Erythroblast (primary cell): ENCODE data around the gene ADM5.

Experiments
- DNase-seq, 2 experiments: peaks; one replicate each; lab custom pipeline; 2025; lab: John Stamatoyannopoulos, UW
- GATA1 ChIP-seq: IDR thresholded peaks from 2 replicates; pipeline ENCODE4 v1.6.1; 2011; ENCODE audit warnings: low read depth, mild to moderate bottlenecking, control low read depth, low read length, moderate library complexity
- POLR2A ChIP-seq: IDR thresholded peaks from 2 replicates; pipeline ENCODE4 v1.6.1; 2011; ENCODE audit warnings: mild to moderate bottlenecking, low read length

Gene ADM5, protein sequence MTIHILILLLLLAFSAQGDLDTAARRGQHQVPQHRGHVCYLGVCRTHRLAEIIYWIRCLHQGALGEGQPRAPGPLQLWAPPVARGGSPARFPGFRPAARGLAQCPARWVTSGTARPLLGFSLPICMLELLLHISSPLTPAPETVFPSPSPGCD

DNA sequence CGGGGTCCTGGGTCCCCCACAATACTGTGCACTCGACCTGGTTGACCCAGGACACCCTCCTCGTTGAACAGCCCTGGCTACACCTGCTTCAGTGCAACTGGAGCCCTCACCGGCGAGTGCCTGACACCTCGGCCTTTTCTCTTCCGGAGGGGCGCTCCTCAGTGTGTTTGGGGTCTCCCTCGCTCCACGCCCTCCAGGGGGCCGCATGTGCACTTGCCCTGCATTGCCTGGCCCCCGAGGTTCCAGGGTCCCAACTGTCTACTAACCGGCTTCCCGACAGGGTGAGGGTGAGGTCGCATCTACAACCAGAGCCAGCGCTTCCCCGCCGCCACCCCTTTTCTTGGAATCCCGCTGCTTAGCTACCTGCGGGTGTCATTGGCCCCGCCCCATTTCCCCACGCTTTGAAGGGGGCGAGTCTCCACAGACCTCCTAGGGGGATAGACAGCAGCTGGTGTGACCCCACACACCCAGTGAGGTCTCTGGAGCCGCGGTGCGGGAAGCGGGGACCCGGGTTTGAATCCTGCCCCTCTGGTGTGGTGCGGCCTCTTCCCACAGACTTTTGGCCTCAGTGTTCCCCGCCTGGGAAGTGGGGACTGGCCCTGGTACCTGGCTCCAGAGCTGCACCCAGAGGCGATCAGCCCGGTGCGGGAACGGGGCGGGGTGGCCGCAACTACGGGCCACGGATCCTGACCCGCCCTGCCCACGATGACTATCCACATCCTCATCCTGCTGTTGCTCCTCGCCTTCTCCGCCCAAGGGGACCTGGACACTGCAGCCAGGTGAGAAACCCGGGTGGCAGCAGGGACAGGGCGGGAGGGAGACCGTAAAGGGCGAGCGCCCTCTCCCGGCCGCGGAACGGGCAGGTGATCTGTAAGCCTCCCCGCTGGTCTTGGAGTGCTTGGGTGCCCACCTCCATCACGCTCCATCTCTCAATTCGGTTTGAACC lies at the start of gene ADM5:
TSS of gene ADM5 (plus strand) at position 462 of the 946 bp plus-strand sequence. CDS start at position 706, 244 bp downstream.
- DNase-seq, result no peak
- TF ChIP-seq GATA1 (no peak), POLR2A (no peak)

DNA sequence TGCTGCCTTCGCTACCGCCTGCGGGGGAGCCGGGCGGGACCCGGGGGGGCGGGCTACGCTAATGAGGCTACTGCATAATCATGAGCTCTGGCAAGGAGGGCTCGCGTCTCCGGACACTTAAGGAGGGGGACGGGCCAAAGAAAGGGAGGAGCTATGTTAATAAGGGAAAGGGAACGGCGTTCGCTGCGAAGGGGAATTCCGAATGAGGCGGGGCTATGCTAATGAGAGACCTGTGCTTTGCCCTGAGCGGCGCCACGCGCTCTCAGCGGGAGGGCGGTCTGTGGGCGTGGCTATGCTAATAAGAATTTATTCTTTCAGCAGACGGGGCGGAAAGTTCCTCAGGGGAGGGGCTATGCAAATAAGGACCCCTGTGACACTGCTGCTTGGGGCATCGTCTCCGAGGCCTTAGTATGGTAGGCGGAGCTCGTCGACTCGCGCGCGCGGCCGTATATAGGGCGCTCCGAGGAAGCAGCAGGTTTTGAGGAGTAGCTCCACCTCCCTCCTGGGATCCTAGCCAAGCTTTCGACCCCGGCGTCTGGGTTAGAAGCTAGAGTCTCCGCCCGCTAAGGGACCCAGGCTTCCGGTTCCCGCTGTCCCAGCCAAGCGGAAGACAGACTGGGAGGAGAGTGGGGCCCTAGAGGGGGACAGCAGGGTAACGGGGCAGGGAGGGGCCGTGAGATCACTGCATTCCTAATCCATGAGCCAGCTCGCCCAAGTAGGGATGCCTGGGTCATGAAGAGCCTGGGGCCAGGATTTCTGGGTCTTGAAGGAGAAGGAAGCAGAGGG lies 49.1 kb upstream of the ADM5 start, which contains the start of gene RRAS:
TSS of gene RRAS (minus strand) at position 31 of the 786 bp plus-strand sequence. CDS start 45 bp downstream, outside the sequence.
- TF ChIP-seq GATA1, result no peak
- peak; percentile 91 for TF ChIP-seq POLR2A
- DNase-seq, result peak; percentile 100

DNA sequence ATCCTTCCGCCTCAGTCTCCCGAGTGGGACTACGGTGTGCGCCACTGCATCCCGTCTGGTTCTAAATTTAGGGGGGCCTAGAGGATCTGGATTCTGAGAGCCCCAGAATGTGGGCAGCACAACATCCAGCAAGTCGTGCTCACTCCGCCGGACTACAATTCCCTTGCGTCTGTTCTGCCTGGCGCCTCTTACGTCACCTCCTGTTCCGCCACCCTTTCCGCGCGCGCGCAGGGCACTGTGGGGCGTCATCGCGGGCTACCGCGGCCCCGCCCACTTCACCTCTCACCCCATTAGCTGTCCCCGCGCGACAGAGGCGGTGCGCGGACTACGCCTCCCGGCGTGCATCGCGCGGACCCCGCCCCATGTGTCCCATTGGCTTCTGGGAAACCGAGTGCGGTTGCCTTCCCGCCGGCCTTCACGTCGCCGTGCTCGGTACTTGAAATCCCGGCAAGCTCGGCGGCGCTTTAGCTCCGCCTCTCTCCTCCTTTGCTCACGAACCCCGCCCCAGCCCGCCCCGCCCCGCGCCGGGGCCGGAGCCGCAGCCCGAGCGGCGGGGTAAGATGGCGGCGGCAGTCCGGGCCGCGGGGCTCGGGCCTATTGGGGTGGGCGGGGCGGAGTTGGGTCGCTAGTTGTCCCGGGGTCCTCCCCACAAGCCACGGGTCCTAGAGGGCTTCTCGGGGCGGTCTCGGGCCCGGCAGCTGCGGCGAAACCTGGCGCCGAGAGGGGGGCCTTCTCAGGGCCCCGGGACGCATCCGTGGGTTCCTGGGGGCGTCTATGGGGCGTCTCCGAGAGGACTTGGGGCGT lies 47.5 kb upstream of the ADM5 start, which contains the start of gene SCAF1:
TSS of gene SCAF1 (plus strand) at position 522 of the 804 bp plus-strand sequence. CDS start 2,818 bp downstream, outside the sequence.
- peak; percentile 100 for DNase-seq

DNA sequence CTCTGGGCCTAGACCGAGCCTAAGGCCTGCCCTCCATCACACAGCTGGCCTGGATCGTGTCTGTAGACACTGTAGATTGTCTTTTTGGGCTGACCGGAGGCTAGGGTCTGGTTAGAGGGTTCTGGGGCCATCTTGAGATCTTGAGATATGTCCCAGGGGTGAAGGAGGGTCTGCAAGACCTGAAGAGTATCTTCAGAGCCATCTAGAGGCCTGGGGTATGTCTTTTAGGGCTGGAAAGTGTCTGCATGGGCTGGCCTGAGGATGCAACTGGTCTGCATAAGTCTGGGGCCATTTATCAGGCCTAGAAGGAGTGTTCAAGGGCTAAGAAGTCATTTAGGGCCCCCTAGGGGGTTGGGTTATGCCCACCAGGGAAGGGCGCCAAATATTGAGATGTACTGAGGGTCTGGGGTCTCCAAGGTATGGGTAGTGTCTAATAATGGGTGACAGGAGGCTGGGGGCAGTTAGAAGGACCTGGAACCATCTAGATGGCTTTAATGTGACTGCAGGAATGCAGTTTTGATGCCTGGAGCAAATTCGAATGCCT lies 46.8 kb upstream of the ADM5 start:
- no peak for TF ChIP-seq POLR2A
- TF ChIP-seq GATA1, result no peak
- no peak for DNase-seq

More for the DNA sequence above, 47.5 kb upstream of the ADM5 start, which contains the start of gene SCAF1:
- TF ChIP-seq POLR2A (peak; percentile 86), GATA1 (no peak)

DNA sequence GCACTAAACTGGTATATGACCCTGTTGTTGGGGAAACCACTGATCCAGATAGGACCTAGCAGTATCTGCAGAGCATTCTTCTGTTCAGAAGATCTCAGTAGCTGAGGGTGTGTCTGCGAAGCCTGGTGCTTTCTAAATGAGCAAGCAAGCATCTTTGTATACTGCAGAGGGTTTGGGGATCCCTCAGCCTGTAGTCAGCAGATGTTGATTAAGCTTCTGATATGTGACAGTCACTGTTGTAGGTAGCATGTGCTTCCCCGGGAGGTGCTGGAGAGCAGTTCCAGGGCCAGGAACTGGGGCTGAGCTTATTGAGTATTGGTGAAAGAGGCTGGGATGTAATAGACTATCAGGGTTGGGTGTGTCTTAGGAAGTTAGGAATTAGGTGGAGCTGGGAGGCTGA lies 45.9 kb upstream of the ADM5 start:
- DNase-seq, result peak; percentile 65 to 81
- no peak for TF ChIP-seq GATA1
- TF ChIP-seq POLR2A, result no peak

DNA sequence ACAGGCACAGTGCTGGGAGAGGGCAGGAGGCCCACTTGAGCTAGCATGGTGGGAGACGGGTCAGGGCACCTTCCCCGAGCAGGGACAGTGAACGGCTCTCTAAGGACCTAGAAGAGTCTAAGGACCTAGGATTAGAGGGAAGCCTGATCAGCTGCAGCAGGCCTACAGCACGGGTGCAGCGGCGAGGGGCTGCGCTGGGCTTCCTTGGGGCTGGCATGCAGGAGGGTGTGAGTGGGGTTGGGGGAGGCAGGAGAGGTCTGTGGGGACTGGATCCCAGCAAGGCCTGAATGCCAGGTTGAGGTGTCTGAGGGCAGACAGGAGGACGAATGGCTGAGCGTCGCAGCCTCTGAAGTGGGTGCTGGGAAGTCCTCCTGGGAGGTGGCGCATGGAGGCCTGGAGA lies 43.8 kb upstream of the ADM5 start:
- no peak for DNase-seq

DNA sequence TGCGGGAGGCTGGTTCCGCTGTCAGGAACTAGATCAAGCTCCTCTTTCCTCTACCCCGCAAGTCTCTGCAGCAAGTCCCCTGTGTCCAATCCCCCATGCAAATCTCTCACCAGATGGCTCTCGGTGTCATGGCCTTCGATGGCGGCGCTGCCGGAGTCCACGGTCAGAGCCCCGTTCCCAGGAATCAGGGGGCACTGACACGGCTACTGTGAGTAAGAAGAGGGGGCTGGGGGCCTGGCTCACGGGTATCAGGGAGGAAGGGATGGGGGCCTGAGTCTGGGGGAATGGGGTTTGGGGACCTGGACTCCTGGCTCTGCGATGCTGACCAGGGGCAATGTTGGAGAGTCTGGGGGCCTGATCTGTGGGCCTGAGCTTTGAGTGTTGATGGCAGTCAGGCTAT lies 43.4 kb upstream of the ADM5 start:
- no peak for DNase-seq
- TF ChIP-seq POLR2A (no peak), GATA1 (no peak)

More for the DNA sequence above, 43.8 kb upstream of the ADM5 start:
- TF ChIP-seq GATA1 (no peak), POLR2A (no peak)

DNA sequence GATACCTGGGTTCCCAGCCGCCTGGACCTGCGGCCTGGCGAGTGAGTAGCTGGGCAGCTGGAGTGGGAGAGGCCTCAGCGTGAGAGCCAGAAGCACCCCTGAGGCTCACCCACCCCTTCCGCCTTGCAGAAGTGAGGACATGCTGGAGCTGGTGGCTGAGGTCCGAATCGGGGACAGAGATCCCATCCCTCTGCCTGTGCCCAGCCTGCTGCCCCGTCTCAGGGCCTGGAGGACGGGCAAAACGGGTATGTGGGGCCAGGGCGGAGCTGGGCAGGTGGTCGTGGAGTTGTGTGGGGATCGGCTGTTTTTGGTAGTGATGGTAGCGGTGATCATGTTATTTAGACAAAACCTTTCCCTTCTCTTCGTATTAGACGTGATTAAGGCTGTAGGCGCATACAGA lies 42.8 kb upstream of the ADM5 start:
- no peak for DNase-seq
- no peak for TF ChIP-seq GATA1

DNA sequence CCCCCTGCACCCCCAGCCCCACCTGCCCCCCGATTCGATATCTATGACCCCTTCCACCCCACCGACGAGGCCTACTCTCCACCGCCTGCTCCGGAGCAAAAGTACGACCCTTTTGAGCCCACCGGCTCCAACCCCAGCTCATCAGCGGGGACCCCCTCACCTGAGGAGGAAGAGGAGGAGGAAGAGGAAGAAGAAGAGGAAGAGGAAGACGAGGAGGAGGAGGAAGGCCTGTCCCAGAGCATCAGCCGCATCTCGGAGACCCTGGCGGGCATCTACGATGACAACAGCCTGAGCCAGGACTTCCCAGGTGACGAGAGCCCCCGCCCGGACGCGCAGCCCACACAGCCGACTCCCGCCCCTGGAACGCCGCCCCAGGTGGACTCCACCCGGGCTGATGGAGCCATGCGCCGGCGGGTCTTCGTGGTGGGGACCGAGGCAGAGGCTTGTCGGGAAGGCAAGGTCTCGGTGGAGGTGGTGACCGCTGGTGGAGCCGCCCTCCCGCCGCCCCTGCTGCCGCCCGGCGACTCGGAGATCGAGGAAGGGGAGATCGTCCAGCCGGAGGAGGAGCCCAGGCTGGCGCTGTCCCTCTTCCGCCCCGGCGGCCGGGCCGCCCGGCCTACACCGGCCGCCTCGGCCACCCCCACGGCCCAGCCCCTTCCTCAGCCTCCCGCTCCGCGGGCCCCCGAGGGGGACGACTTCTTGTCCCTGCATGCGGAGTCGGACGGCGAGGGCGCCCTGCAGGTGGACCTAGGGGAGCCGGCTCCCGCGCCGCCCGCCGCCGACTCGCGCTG lies 38.2 kb upstream of the ADM5 start:
- no peak for DNase-seq
- TF ChIP-seq GATA1, result no peak
- no peak for TF ChIP-seq POLR2A

DNA sequence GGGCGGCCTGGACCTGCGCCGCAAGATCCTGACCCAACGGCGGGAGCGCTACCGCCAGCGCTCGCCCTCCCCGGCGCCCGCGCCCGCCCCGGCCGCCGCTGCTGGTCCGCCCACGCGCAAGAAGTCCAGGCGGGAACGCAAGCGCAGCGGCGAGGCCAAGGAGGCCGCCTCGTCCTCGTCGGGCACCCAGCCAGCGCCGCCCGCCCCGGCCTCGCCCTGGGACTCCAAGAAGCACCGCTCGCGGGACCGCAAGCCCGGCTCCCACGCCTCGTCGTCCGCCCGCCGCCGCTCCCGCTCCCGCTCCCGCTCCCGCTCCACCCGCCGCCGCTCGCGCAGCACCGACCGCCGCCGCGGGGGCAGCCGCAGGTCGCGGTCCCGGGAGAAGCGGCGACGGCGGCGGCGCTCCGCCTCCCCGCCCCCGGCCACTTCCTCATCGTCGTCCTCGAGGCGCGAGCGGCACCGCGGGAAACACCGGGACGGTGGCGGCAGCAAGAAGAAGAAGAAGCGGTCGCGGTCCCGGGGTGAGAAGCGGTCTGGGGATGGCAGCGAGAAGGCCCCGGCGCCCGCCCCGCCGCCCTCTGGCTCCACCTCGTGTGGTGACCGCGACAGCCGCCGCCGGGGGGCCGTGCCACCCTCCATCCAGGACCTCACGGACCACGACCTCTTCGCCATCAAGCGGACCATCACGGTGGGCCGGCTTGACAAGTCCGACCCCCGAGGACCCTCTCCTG lies 37.4 kb upstream of the ADM5 start:
- DNase-seq, result no peak
- no peak for TF ChIP-seq POLR2A
- no peak for TF ChIP-seq GATA1

DNA sequence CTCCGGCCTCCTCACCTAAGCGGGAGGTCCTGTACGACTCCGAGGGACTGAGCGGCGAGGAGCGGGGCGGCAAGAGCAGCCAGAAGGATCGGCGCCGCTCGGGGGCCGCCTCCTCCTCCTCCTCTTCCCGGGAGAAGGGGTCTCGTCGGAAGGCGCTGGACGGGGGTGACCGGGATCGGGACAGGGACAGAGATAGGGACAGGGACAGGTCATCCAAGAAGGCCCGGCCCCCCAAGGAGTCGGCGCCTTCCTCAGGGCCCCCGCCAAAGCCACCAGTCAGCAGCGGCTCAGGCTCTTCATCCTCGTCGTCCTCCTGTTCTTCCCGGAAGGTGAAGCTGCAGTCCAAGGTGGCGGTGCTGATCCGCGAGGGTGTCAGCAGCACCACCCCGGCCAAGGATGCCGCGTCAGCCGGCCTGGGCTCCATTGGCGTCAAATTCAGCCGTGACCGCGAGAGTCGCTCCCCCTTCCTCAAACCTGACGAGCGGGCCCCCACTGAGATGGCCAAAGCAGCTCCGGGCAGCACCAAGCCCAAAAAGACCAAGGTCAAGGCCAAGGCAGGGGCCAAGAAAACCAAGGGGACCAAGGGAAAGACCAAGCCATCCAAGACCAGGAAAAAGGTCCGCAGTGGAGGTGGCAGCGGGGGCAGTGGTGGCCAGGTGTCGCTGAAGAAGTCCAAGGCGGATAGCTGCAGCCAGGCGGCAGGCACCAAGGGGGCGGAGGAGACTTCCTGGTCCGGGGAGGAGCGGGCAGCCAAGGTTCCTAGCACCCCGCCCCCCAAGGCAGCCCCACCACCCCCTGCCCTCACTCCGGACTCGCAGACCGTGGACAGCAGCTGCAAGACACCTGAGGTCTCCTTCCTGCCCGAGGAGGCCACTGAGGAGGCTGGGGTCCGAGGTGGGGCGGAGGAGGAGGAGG lies 36.6 kb upstream of the ADM5 start:
- TF ChIP-seq GATA1 (no peak), POLR2A (no peak)
- no peak for DNase-seq
